ENCODE measurements around the gene WDR7.

WDR7 gene

DNA sequence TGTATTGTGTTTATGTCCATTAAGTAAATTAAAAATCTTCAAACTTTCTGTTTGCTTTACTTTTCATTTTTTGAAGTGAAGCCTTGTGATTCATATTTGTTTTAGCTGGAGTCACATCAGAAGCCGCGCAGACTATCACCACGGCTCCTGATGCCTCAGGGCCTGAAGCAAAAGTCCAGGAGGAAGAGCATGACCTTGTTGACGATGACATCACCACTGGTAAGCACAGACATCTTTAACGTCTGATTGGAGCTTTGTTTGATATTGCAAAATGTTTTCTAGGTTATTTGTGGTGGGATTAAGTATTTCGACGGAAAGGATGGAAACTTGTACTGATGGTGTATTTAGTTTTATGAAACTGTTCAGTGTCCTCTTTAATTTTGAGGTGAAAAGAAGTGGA, 164.8 kb downstream of the WDR7 start:
- no peak overlapping the region for H3K27ac ChIP-seq (ENCODE audit: low read length)
- no peaks in the 10 kb centered on the region for H3K4me1 ChIP-seq (ENCODE audit: low read length)
- H3K79me2 ChIP-seq (ENCODE audit: low read length), result no peaks in the 10 kb centered on the region
- no peak overlapping the region for H2AFZ ChIP-seq (ENCODE audit: low read depth, low read length)
- H3K27me3 ChIP-seq (ENCODE audit: low read depth, low read length), result no peaks in the 10 kb centered on the region
- H3K4me2 ChIP-seq (ENCODE audit: low read length), result no peak overlapping the region
- TF ChIP-seq EZH2phosphoT487 (IDR thresholded peaks at IDR 0.05; ENCODE audit: low read depth), result no peak
- H3K36me3 ChIP-seq (replicated peaks; ENCODE audit: low read depth, low read length), result no peaks in the 10 kb centered on the region
- H3K9me3 ChIP-seq (ENCODE audit: insufficient read depth, low read length), result no peaks in the 10 kb centered on the region
- H3K9ac ChIP-seq (ENCODE audit: low read length), result no peak overlapping the region
- H3K4me3 ChIP-seq (ENCODE audit: low read length), result no peak overlapping the region
- no peaks in the 10 kb centered on the region for H4K20me1 ChIP-seq (ENCODE audit: insufficient read depth, low read length)

- TF ChIP-seq, protein P1, sequence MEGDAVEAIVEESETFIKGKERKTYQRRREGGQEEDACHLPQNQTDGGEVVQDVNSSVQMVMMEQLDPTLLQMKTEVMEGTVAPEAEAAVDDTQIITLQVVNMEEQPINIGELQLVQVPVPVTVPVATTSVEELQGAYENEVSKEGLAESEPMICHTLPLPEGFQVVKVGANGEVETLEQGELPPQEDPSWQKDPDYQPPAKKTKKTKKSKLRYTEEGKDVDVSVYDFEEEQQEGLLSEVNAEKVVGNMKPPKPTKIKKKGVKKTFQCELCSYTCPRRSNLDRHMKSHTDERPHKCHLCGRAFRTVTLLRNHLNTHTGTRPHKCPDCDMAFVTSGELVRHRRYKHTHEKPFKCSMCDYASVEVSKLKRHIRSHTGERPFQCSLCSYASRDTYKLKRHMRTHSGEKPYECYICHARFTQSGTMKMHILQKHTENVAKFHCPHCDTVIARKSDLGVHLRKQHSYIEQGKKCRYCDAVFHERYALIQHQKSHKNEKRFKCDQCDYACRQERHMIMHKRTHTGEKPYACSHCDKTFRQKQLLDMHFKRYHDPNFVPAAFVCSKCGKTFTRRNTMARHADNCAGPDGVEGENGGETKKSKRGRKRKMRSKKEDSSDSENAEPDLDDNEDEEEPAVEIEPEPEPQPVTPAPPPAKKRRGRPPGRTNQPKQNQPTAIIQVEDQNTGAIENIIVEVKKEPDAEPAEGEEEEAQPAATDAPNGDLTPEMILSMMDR (IDR thresholded peaks at IDR 0.05; ENCODE audit: low read depth, low read length), result no peak
- no peak for TF ChIP-seq EZH2phosphoT487 (IDR thresholded peaks at IDR 0.05; ENCODE audit: low read depth)
- Histone ChIP-seq H3K4me2 (ENCODE audit: low read length) (no peak overlapping the region), H3K4me1 (ENCODE audit: low read length) (no peaks in the 10 kb centered on the region), H3K27me3 (ENCODE audit: low read depth, low read length) (no peaks in the 10 kb centered on the region), H4K20me1 (ENCODE audit: insufficient read depth, low read length) (no peaks in the 10 kb centered on the region), H3K79me2 (ENCODE audit: low read length) (no peaks in the 10 kb centered on the region), H3K27ac (ENCODE audit: low read length) (no peak overlapping the region), H3K4me3 (ENCODE audit: low read length) (no peak overlapping the region), H3K9me3 (ENCODE audit: insufficient read depth, low read length) (no peaks in the 10 kb centered on the region), H2AFZ (ENCODE audit: low read depth, low read length) (no peak overlapping the region), H3K9ac (ENCODE audit: low read length) (no peak overlapping the region), H3K36me3 (replicated peaks; ENCODE audit: low read depth, low read length) (no peaks in the 10 kb centered on the region)
Measured at GRCh38 chr18:56823986-56824565, 172.9 kb downstream of the WDR7 start.

DNA sequence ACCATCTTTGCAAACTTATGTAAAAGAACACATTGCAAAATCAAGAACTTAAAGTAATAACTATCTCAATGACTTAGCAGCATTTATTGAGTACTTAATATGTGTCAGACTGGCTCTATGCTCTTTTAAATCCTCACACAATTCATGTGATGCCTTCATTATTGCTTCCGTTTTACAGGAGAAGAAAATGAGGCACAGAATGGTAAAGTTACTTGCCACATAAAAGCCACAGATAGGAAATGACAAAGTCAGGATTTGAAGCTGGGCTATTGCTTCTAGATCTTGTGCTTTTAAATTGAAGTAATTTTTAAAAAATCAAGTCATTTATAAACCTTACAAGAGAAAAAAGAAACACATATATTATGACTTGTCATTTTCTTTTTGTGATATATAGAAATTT, 174.2 kb downstream of the WDR7 start:
- TF ChIP-seq, protein P1 (IDR thresholded peaks at IDR 0.05; ENCODE audit: low read depth, low read length), result no peak
- no peak for TF ChIP-seq EZH2phosphoT487 (IDR thresholded peaks at IDR 0.05; ENCODE audit: low read depth)
- Histone ChIP-seq H3K4me2 (ENCODE audit: low read length) (no peak overlapping the region), H3K79me2 (ENCODE audit: low read length) (no peaks in the 10 kb centered on the region)

GRCh38 chr18:56825878-56826277, 174.7 kb downstream of the WDR7 start:
- TF ChIP-seq, protein P1 (IDR thresholded peaks at IDR 0.05; ENCODE audit: low read depth, low read length), result no peak
- no peak for TF ChIP-seq EZH2phosphoT487 (IDR thresholded peaks at IDR 0.05; ENCODE audit: low read depth)
- no peak overlapping the region for H3K4me3 ChIP-seq (ENCODE audit: low read length)
- no peaks in the 10 kb centered on the region for H3K4me1 ChIP-seq (ENCODE audit: low read length)
- H3K9me3 ChIP-seq (ENCODE audit: insufficient read depth, low read length), result no peaks in the 10 kb centered on the region
- H3K9ac ChIP-seq (ENCODE audit: low read length), result no peak overlapping the region
- H3K4me2 ChIP-seq (ENCODE audit: low read length), result no peak overlapping the region
- no peaks in the 10 kb centered on the region for H3K79me2 ChIP-seq (ENCODE audit: low read length)
- no peaks in the 10 kb centered on the region for H4K20me1 ChIP-seq (ENCODE audit: insufficient read depth, low read length)
- H3K36me3 ChIP-seq (replicated peaks; ENCODE audit: low read depth, low read length), result no peaks in the 10 kb centered on the region
- no peaks in the 10 kb centered on the region for H3K27me3 ChIP-seq (ENCODE audit: low read depth, low read length)
- H3K27ac ChIP-seq (ENCODE audit: low read length), result no peak overlapping the region
- no peak overlapping the region for H2AFZ ChIP-seq (ENCODE audit: low read depth, low read length)

More for the DNA sequence above, 174.2 kb downstream of the WDR7 start:
- no peaks in the 10 kb centered on the region for H4K20me1 ChIP-seq (ENCODE audit: insufficient read depth, low read length)
- H3K4me3 ChIP-seq (ENCODE audit: low read length), result no peak overlapping the region
- no peaks in the 10 kb centered on the region for H3K9me3 ChIP-seq (ENCODE audit: insufficient read depth, low read length)
- H3K9ac ChIP-seq (ENCODE audit: low read length), result no peak overlapping the region
- H3K36me3 ChIP-seq (replicated peaks; ENCODE audit: low read depth, low read length), result no peaks in the 10 kb centered on the region
- no peak overlapping the region for H3K27ac ChIP-seq (ENCODE audit: low read length)
- no peaks in the 10 kb centered on the region for H3K4me1 ChIP-seq (ENCODE audit: low read length)
- no peaks in the 10 kb centered on the region for H3K27me3 ChIP-seq (ENCODE audit: low read depth, low read length)
- H2AFZ ChIP-seq (ENCODE audit: low read depth, low read length), result no peak overlapping the region

Measured in OCI-LY3 (cell line).